ENCODE data around the gene CHD1L.

Gene CHD1L

GRCh38 chr1:147264158-147264768, 21.8 kb downstream of the CHD1L start:
- no peaks in the 10 kb centered on the region for H3K27me3 ChIP-seq (replicated peaks; ENCODE audit: insufficient read depth, low read length)
- peaks cover 6% of the 10 kb centered on the region for H3K36me3 ChIP-seq (replicated peaks; ENCODE audit: insufficient read depth, low read length)
- no peak for DNase-seq
- H3F3A ChIP-seq (ENCODE audit: insufficient read depth, low read length) = no peaks in the 10 kb centered on the region
- H3K4me2 ChIP-seq (ENCODE audit: low read depth, low read length) = no peak overlapping the region
- H3K4me1 ChIP-seq (ENCODE audit: low read length) = peaks cover 11% of the 10 kb centered on the region; the same call in 1 of the 2 replicates
- no peak overlapping the region for H3K4me3 ChIP-seq (ENCODE audit: low read length)
- H2AFZ ChIP-seq (ENCODE audit: low read length) = no peak overlapping the region
- peaks cover 3% of the 10 kb centered on the region; the same call in 1 of the 2 replicates for H3K79me2 ChIP-seq (ENCODE audit: low read length)
- no peaks in the 10 kb centered on the region for H3K9me2 ChIP-seq (replicated peaks; ENCODE audit: insufficient read depth, low read length)
- H3K9me3 ChIP-seq (replicated peaks; ENCODE audit: insufficient read depth, low read length) = no peaks in the 10 kb centered on the region
- no peak overlapping the region for H3K27ac ChIP-seq (ENCODE audit: low read length)
- H3K9ac ChIP-seq (ENCODE audit: low read length) = no peak overlapping the region
- H4K20me1 ChIP-seq (ENCODE audit: insufficient read depth, low read length) = no peaks in the 10 kb centered on the region
- TF ChIP-seq, protein P1, sequence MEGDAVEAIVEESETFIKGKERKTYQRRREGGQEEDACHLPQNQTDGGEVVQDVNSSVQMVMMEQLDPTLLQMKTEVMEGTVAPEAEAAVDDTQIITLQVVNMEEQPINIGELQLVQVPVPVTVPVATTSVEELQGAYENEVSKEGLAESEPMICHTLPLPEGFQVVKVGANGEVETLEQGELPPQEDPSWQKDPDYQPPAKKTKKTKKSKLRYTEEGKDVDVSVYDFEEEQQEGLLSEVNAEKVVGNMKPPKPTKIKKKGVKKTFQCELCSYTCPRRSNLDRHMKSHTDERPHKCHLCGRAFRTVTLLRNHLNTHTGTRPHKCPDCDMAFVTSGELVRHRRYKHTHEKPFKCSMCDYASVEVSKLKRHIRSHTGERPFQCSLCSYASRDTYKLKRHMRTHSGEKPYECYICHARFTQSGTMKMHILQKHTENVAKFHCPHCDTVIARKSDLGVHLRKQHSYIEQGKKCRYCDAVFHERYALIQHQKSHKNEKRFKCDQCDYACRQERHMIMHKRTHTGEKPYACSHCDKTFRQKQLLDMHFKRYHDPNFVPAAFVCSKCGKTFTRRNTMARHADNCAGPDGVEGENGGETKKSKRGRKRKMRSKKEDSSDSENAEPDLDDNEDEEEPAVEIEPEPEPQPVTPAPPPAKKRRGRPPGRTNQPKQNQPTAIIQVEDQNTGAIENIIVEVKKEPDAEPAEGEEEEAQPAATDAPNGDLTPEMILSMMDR (IDR thresholded peaks at IDR 0.05; ENCODE audit: low read length) = no peak
- TF ChIP-seq EZH2phosphoT487 (IDR thresholded peaks at IDR 0.05; ENCODE audit: low read length) (no peak), EZH2 (optimal IDR thresholded peaks at IDR 0.05; ENCODE audit: low read depth, low read length) (no peak)

GRCh38 chr1:147266381-147266780, 23.9 kb downstream of the CHD1L start:
- Histone ChIP-seq H3K4me2 (ENCODE audit: low read depth, low read length) (no peak overlapping the region), H3K27ac (ENCODE audit: low read length) (no peak overlapping the region), H3K79me2 (ENCODE audit: low read length) (no peaks in the 10 kb centered on the region), H4K20me1 (ENCODE audit: insufficient read depth, low read length) (no peaks in the 10 kb centered on the region), H3K4me3 (ENCODE audit: low read length) (no peak overlapping the region), H3K4me1 (ENCODE audit: low read length) (peaks cover 11% of the 10 kb centered on the region; the same call in 1 of the 2 replicates), H3K9me2 (replicated peaks; ENCODE audit: insufficient read depth, low read length) (no peaks in the 10 kb centered on the region), H3K9ac (ENCODE audit: low read length) (no peak overlapping the region), H3K27me3 (replicated peaks; ENCODE audit: insufficient read depth, low read length) (no peaks in the 10 kb centered on the region), H3K36me3 (replicated peaks; ENCODE audit: insufficient read depth, low read length) (no peaks in the 10 kb centered on the region; the same call in 1 of the 2 replicates), H3F3A (ENCODE audit: insufficient read depth, low read length) (no peaks in the 10 kb centered on the region), H2AFZ (ENCODE audit: low read length) (no peak overlapping the region), H3K9me3 (replicated peaks; ENCODE audit: insufficient read depth, low read length) (no peaks in the 10 kb centered on the region)
- DNase-seq = no peak
- TF ChIP-seq EZH2 (optimal IDR thresholded peaks at IDR 0.05; ENCODE audit: low read depth, low read length) (no peak), EZH2phosphoT487 (IDR thresholded peaks at IDR 0.05; ENCODE audit: low read length) (no peak)
- TF ChIP-seq, protein P1 (IDR thresholded peaks at IDR 0.05; ENCODE audit: low read length) = no peak

DNA sequence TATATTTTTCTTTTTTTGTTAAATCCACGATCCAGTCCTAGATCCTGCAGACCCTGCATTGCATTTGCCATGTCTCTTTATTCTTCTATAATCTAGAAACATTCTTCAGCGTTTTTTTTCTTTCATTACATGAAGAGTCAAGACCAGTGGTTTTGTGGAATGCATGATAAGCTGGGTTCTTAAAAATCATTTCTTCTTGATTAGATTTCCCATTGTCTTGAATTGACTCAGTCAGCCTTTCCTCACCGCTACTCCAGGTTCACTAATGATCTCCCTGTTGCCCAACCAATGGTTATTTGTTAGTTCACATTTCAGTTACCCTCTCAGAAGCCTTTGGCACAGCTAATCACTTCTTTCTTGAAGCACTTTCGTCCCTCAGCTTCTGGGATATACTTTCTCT, 25.2 kb downstream of the CHD1L start:
- Histone ChIP-seq H3K79me2 (ENCODE audit: low read length) (no peaks in the 10 kb centered on the region), H3K9me2 (replicated peaks; ENCODE audit: insufficient read depth, low read length) (no peaks in the 10 kb centered on the region), H3K9ac (ENCODE audit: low read length) (no peak overlapping the region), H3F3A (ENCODE audit: insufficient read depth, low read length) (no peaks in the 10 kb centered on the region; the same call in 1 of the 2 replicates), H3K27ac (ENCODE audit: low read length) (no peak overlapping the region), H3K9me3 (replicated peaks; ENCODE audit: insufficient read depth, low read length) (no peaks in the 10 kb centered on the region), H4K20me1 (ENCODE audit: insufficient read depth, low read length) (no peaks in the 10 kb centered on the region), H3K27me3 (replicated peaks; ENCODE audit: insufficient read depth, low read length) (no peaks in the 10 kb centered on the region), H3K36me3 (replicated peaks; ENCODE audit: insufficient read depth, low read length) (no peaks in the 10 kb centered on the region; the same call in 1 of the 2 replicates), H3K4me1 (ENCODE audit: low read length) (peaks cover 11% of the 10 kb centered on the region; the same call in 1 of the 2 replicates), H3K4me2 (ENCODE audit: low read depth, low read length) (no peak overlapping the region), H3K4me3 (ENCODE audit: low read length) (no peak overlapping the region), H2AFZ (ENCODE audit: low read length) (no peak overlapping the region)
- TF ChIP-seq EZH2phosphoT487 (IDR thresholded peaks at IDR 0.05; ENCODE audit: low read length) (no peak), EZH2 (optimal IDR thresholded peaks at IDR 0.05; ENCODE audit: low read depth, low read length) (no peak)
- TF ChIP-seq, protein P1 (IDR thresholded peaks at IDR 0.05; ENCODE audit: low read length) = no peak
- no peak for DNase-seq

Measured in MM.1S (cell line).